Measurements from ENCODE around the gene STRN4.

STRN4 gene

DNA sequence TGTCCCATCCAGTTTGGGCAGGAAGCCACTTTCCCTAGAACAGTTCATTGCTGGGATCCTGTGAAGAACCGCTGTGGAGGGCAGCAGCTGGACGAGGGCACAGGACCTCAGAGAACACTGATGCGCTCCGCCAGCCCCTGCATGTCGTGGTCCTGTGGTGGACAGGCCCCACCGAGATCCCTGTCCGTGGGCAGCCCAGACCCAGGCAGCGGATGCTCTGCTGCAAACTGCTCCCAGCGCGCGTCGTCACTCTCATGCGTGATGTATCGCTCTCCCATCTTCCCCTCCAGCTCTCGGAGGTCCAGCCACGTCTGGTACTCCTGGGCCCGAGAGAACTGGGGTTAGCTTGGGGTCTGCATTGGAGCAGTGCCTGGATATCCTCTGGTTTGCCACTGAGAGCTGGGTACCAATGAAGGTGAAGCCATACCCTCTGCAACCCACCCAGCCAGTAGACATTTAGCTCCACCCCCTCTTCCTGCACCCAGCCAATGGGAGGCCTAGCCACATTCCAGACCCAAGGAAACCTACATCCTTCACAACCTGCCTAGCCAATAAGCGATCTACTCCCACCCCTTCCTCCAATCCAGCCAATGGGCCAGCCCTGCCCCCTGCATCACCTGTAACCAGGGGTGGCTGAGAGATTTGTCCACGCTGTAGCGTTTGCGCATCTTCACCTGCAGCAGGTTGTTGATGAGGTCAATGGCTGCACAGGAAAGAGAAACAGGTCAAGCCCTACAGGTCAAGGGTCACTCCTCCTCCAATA, 71.7 kb downstream of the STRN4 start:
- peak in 7 of 51 donors; percentile 3 to 35 (median 8) for DNase-seq

DNA sequence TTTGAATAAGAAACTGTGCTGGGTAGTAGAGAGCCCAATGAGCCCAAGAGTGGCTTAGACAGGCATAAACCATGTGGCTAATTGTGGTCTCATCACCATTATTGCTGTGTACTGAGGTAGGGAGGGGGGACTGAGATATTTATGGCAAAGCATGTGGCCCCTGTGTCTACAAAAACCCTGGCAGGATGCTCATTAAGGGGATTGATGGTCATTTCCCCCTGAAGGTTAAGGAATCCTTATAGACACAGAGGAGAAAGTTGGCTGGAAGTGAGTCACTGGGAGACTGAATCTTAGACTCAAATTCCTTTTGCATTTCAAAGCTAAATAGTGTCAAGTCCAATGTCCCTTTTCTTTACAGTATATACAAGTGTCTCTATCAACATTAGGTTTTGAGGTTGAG, 75.4 kb downstream of the STRN4 start:
- DNase-seq, result no peak

All from hypothalamus (tissue), 51 donors.